Head of caudate nucleus (tissue), 42 donors: ENCODE results near the gene PRR3.

Source experiments
- DNase-seq, 42 donors: peaks; one replicate each; pipeline versions ENCODE4 v3.0.0 to v3.0.0-alpha.2; 2020 to 2021; ENCODE audit warnings: mixed read lengths in 7 of 42
- intact Hi-C: fragments of 100-400 bp; cut with DNase I; formaldehyde crosslinking; loops from one replicate; pipeline ENCODE4 v1.15.0; 2022

Gene PRR3

DNA sequence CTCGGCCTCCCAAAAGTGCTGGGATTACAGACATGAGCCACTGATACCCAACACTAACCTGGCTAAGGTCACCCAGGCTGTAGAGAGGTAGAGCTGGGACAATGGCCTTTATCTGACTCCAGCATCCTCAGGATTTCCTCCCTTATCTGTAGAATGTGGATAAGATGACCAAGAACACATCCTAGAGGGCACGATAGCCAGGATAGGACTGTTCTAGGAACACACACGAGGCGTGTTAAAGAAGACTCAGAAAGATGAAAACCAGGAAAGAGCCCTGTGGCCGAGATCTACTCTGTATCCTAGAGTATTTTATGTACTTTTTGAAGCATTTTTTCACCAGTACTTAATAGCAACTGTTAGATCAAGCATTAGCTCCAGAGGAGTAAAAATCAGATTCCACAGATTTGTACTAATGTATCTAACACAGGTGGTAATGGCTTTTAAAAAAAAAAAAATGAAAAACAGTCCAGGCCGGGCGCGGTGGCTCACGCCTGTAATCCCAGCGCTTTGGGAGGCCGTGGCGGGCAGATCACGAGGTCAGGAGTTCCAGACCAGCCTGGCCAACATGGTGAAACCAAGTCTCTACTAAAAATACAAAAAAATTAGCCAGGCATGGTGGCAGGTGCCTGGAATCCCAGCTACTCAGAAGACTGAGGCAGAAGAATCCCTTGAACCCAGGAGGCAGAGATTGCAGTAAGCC is 42.7 kb downstream of the PRR3 start:
- DNase-seq: no peak
- intact Hi-C loops: loop anchor here (10.0 kb wide), 1 partner anchor 55 kb away; no protein-coding TSS in a partner anchor

DNA sequence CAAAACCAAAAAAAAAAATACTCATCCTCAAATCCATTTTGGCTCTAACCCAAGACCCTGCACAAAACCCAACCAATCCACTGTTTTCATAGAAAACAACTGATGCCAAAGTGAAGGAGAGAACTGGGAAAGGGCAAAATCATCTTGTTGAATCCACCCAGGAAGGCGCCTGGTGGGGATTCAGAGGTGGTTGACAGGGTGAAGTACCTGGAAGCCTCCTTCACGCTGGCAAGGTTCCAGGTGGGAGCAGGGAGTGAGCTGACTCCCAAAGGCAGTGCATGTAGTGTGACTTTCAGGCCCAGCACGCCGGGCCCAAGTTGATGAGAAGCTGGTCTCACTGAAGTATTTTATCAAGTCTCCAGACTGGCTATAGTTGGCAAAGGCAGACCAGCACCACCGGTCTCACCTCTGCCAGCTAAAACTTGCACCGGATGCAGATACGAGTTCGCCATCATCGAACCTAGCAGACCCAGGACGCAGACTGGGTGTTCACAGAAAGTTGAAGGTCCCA is 43.4 kb downstream of the PRR3 start:
- intact Hi-C loops: no loop called here
- DNase-seq: peak in 9 of 42 donors; percentile 21 to 51 (median 31)

DNA sequence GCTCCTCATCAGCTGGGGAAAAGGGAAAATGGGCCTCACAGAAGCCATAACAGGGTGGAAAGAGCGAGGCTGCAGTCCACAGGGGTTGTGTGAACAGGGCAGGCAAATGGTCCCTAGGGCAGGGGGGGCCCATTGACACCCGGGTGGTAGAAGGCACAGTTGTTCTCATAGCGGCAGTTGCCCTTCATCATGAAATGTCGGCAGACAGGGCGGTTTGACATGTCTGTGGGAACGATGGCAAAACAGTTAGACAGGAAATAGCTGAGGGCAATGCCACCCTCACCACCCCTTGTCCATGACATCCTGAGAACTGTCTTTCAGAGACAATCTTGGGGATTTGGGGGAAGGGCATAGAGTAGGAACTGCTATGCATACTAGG is 44.3 kb downstream of the PRR3 start:
- intact Hi-C loops: no loop called here
- DNase-seq: no peak

DNA sequence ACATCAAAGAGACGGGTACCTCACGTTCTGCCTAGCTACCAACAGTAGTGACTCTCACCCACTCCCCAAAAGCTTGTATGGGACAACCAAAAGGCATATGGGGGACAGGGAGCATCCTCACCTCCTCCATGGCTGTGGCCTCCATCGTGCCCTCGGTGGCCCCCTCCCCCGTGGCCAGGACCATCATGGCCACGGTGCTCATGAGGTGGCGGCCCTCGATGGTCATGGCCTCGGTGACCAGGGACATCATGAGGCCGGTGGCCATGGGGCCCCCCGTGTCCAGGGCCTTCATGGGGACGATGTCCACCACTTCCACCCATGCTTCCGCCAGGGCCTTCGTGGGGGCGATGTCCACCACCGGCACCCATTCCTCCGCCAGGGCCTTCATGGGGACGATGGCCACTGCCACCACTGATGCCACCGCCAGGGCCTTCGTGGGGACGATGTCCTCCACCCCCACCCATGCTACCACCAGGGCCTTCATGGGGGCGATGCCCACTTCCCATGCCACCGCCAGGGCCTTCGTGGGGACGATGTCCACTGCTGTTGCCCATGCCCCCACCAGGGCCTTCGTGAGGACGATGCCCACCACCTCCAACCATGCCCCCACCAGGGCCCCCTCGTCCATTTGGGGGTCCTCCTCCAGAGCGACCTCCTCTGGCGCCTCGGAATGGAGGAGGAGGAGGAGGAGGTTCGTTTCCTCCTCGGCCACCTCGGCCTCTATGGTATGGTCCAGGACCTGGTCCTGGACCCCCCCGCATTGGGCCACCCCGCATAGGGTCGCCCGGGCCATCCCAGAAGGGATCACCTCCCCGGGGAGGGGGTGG is 44.9 kb downstream of the PRR3 start:
- intact Hi-C loops: no loop called here
- no peak for DNase-seq

DNA sequence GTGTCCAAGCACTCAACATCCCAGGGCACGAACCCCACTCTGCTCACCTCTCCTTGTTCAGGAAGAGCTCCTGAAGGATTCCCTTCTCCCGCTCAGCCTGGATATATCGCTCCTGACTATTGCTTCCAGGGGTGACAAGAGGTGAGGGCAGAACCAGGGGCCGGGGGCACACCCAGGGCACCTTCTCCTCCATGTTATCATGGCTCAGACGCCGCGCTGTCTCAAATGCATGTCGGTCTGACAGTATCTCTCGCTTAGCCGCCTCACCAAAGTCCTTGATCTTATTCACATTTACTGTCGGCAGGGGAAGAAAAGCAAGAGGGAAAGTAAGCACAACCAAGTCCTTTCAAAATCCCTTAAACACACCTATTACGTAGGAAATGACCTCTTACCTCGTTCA is 46.9 kb downstream of the PRR3 start:
- no peak for DNase-seq
- intact Hi-C loops: no loop called here

GRCh38 chr6:30610065-30610464 is 53.0 kb downstream of the PRR3 start:
- DNase-seq: no peak
- intact Hi-C loops: loop anchor here (5.0 kb wide), 1 partner anchor 38 kb away; the partner anchor contains the start of gene ABCF1

DNA sequence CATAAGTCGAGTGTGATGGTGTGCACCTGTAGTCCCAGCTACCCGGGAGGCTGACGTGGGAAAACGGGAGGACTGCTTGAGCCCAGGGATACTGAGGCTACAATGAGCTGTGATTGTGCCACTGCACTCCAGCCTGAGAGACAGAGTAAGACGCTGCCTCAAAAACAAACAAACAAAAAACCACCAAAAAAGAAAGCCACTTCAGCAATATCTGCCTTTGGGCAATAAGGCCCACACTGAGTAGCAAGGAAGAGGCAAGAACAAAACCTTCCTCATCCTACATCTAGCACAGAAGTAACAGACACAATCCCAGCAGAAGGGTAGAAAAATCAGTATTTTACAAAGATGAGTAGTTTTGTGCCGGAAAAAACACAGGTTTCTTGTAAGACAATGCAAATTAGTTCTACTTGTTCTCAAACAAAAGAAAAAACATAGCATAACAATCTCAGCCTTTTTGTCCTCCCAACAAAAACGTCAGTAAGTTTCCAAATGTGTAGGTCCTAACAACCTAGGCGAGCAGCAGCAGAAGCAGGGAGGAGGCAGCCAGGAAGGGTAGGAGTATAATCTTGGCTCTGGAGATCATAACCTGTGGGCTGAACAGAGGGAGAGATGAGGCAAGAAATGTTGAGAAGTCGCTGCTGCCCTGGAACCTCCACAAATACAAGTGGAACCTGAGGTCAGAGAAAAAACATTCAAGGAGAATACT is 54.2 kb downstream of the PRR3 start:
- intact Hi-C loops: loop anchor here (5.0 kb wide), 1 partner anchor 39 kb away; the partner anchor contains the start of gene ABCF1
- DNase-seq: peak in 13 of 42 donors; percentile 22 to 76 (median 46)

GRCh38 chr6:30611856-30612194 is 54.7 kb downstream of the PRR3 start:
- no peak for DNase-seq
- intact Hi-C loops: loop anchor here (5.0 kb wide), 1 partner anchor 40 kb away; the partner anchor contains the start of gene ABCF1

GRCh38 chr6:30612213-30612612 is 55.1 kb downstream of the PRR3 start:
- intact Hi-C loops: loop anchor here (5.0 kb wide), 1 partner anchor 40 kb away; the partner anchor contains the start of gene ABCF1
- DNase-seq: no peak

- DNase-seq: no peak
- intact Hi-C loops: loop anchor here (5.0 kb wide), 1 partner anchor 40 kb away; the partner anchor contains the start of gene ABCF1
These were observed 55.7 kb downstream of the PRR3 start for GRCh38 chr6:30612687-30613248.
